ENCODE data around the gene ADGRG1. TPM values are rescaled to one million over a fixed set of nuclear protein-coding genes. Genes with fewer than 3 reads are reported as not detected.

The ADGRG1 gene
- total and polyA plus RNA-seq, 2 donors (not counting 1 experiment from before 2014, with no cell fraction given): 1.6 to 1.8 TPM

DNA sequence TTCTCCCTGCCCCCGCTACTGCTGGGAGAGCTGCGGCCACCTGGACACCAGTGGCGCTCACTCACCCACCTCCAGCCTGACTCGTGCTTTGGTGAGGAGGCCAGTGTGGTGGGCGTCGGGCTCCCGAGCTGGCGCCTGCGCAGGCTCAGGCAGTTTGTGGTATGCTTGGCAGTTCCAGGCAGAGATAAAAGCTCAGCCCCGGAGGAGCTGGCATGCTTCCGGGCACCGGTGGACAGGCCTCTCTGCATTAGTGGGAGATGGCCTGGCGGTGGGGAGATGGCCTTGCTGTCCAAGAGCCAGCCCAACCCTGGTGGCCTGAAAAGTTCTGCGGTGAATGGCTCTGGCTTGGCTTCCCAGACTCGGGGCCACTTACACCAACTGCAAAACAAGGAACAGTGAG is 4.1 kb downstream of the ADGRG1 start:
- Histone ChIP-seq H3K4me3 (replicated peaks in 1 of 4; ENCODE audit: control extremely low read depth in 1 of 4, insufficient read depth in 1 of 4, low read depth in 3 of 4, low read length in 4 of 4) (no peak overlapping the region), H3K9me3 (ENCODE audit: control insufficient read depth, insufficient read depth, low read depth, low read length) (no peaks in the 10 kb centered on the region), H3K4me1 (ENCODE audit: control insufficient read depth, extremely low read depth, insufficient read depth, low read length) (peaks cover 26% of the 10 kb centered on the region), H2AFZ (ENCODE audit: low read length) (no peak overlapping the region), H3K79me2 (ENCODE audit: control insufficient read depth, insufficient read depth, low read length) (peaks cover 3% of the 10 kb centered on the region), H3K36me3 (ENCODE audit: control insufficient read depth, insufficient read depth, low read length) (no peaks in the 10 kb centered on the region), H3K9ac (ENCODE audit: insufficient read depth, low read length) (no peak overlapping the region), H3K27me3 (ENCODE audit: control insufficient read depth, insufficient read depth, low read length) (no peaks in the 10 kb centered on the region), H3K4me2 (ENCODE audit: extremely low read depth, insufficient read depth, low read length) (no peak overlapping the region), H3K27ac (ENCODE audit: insufficient read depth, low read length) (no peak overlapping the region), H4K20me1 (ENCODE audit: control insufficient read depth, extremely low read depth, insufficient read depth, low read length) (no peaks in the 10 kb centered on the region)
- peak in 1 of 2 donors; percentile 65 for DNase-seq (ENCODE audit: low read depth in 2 of 2)
- TF ChIP-seq EZH2 (IDR thresholded peaks at IDR 0.05; ENCODE audit: low read length, missing control alignments): no peak
- TF ChIP-seq, protein P1, sequence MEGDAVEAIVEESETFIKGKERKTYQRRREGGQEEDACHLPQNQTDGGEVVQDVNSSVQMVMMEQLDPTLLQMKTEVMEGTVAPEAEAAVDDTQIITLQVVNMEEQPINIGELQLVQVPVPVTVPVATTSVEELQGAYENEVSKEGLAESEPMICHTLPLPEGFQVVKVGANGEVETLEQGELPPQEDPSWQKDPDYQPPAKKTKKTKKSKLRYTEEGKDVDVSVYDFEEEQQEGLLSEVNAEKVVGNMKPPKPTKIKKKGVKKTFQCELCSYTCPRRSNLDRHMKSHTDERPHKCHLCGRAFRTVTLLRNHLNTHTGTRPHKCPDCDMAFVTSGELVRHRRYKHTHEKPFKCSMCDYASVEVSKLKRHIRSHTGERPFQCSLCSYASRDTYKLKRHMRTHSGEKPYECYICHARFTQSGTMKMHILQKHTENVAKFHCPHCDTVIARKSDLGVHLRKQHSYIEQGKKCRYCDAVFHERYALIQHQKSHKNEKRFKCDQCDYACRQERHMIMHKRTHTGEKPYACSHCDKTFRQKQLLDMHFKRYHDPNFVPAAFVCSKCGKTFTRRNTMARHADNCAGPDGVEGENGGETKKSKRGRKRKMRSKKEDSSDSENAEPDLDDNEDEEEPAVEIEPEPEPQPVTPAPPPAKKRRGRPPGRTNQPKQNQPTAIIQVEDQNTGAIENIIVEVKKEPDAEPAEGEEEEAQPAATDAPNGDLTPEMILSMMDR (conservative IDR thresholded peaks at IDR 0.05 in 1 of 2, IDR thresholded peaks at IDR 0.05 in 1 of 2; ENCODE audit: low read depth in 1 of 2, low read length in 2 of 2): no peak

DNA sequence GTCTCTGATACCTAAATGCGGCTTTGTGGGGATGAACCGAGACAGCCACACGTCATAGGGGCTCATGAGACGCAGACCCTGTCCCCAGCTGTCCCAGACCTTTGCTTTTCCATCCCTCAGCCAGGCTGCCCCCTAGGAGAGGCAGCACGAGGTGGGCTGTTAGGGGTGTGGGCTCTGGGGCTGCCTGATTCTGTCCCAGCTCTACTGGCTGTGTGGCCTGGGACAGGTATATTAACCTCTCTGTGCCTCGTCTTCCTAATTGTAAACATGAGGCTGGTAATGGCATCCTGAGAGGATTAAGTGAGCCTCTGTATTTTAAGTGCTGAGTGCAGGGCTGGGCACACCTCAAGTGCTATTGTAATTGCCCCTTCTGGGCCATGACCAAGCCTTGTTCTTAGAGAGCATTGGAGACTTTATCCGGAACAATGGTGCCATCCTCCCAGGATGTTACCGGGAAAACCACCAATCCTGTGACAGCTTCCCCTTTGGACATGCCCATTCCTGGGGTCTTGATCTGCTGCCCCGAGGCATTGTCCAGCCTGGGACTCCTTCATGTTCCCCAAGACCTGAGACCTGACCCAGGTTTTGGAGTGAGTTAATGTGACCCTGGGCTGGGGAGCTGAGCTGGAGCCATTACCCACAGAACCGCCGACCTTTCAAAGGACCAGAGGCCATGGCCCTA is 5.1 kb downstream of the ADGRG1 start:
- H3K4me3 ChIP-seq (replicated peaks in 1 of 4; ENCODE audit: control extremely low read depth in 1 of 4, insufficient read depth in 1 of 4, low read depth in 3 of 4, low read length in 4 of 4): no peak overlapping the region
- no peak for DNase-seq (ENCODE audit: low read depth in 2 of 2)
- H3K4me1 ChIP-seq (ENCODE audit: control insufficient read depth, extremely low read depth, insufficient read depth, low read length): peaks cover 19% of the 10 kb centered on the region
- peak overlapping the region; percentile 20 for H3K27ac ChIP-seq (ENCODE audit: insufficient read depth, low read length)
- H3K4me2 ChIP-seq (ENCODE audit: extremely low read depth, insufficient read depth, low read length): no peak overlapping the region
- peaks cover 3% of the 10 kb centered on the region for H3K79me2 ChIP-seq (ENCODE audit: control insufficient read depth, insufficient read depth, low read length)
- no peak overlapping the region for H2AFZ ChIP-seq (ENCODE audit: low read length)
- TF ChIP-seq EZH2 (IDR thresholded peaks at IDR 0.05; ENCODE audit: low read length, missing control alignments): no peak
- TF ChIP-seq, protein P1 (conservative IDR thresholded peaks at IDR 0.05 in 1 of 2, IDR thresholded peaks at IDR 0.05 in 1 of 2; ENCODE audit: low read depth in 1 of 2, low read length in 2 of 2): no peak
- H3K9ac ChIP-seq (ENCODE audit: insufficient read depth, low read length): no peak overlapping the region
- H3K36me3 ChIP-seq (ENCODE audit: control insufficient read depth, insufficient read depth, low read length): no peaks in the 10 kb centered on the region
- H3K27me3 ChIP-seq (ENCODE audit: control insufficient read depth, insufficient read depth, low read length): no peaks in the 10 kb centered on the region
- H4K20me1 ChIP-seq (ENCODE audit: control insufficient read depth, extremely low read depth, insufficient read depth, low read length): no peaks in the 10 kb centered on the region
- H3K9me3 ChIP-seq (ENCODE audit: control insufficient read depth, insufficient read depth, low read depth, low read length): no peaks in the 10 kb centered on the region

DNA sequence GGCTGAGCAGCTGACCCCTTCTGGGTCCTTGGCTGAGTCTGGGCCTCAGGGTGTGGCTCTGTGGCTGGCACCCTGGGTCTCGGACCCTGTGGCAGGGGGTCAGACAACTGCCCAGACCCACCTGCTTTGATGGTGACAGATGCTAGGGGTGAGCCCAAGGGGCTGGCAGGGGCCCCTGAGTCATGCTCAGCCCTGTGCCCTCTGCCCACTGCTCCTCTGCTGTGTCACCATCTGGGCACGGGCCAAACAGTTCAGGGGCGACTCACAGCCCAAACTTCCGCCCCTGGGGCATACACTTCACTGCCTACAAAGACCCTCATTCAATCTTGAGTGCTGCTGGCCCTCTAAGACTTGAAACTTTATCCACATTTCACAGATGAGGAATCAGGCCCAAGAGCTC is 5.7 kb downstream of the ADGRG1 start:
- TF ChIP-seq EZH2 (IDR thresholded peaks at IDR 0.05; ENCODE audit: low read length, missing control alignments): no peak
- TF ChIP-seq, protein P1 (conservative IDR thresholded peaks at IDR 0.05 in 1 of 2, IDR thresholded peaks at IDR 0.05 in 1 of 2; ENCODE audit: low read depth in 1 of 2, low read length in 2 of 2): no peak
- DNase-seq (ENCODE audit: low read depth in 2 of 2): no peak
- H3K9ac ChIP-seq (ENCODE audit: insufficient read depth, low read length): no peak overlapping the region
- H3K4me1 ChIP-seq (ENCODE audit: control insufficient read depth, extremely low read depth, insufficient read depth, low read length): peaks cover 13% of the 10 kb centered on the region
- no peaks in the 10 kb centered on the region for H4K20me1 ChIP-seq (ENCODE audit: control insufficient read depth, extremely low read depth, insufficient read depth, low read length)
- H3K9me3 ChIP-seq (ENCODE audit: control insufficient read depth, insufficient read depth, low read depth, low read length): no peaks in the 10 kb centered on the region
- H3K4me2 ChIP-seq (ENCODE audit: extremely low read depth, insufficient read depth, low read length): no peak overlapping the region
- H3K27ac ChIP-seq (ENCODE audit: insufficient read depth, low read length): no peak overlapping the region
- H3K36me3 ChIP-seq (ENCODE audit: control insufficient read depth, insufficient read depth, low read length): no peaks in the 10 kb centered on the region
- no peak overlapping the region for H3K4me3 ChIP-seq (replicated peaks in 1 of 4; ENCODE audit: control extremely low read depth in 1 of 4, insufficient read depth in 1 of 4, low read depth in 3 of 4, low read length in 4 of 4)
- no peak overlapping the region for H2AFZ ChIP-seq (ENCODE audit: low read length)
- H3K27me3 ChIP-seq (ENCODE audit: control insufficient read depth, insufficient read depth, low read length): no peaks in the 10 kb centered on the region
- no peaks in the 10 kb centered on the region for H3K79me2 ChIP-seq (ENCODE audit: control insufficient read depth, insufficient read depth, low read length)
